H9 (cell line): ENCODE results near the gene LTA4H. TPM values are rescaled to one million over a fixed set of nuclear protein-coding genes. Genes with fewer than 3 reads are reported as not detected.

ENCODE experiments used
- DNase-seq: peaks from one replicate; pipeline ENCODE4 v3.0.0-alpha.2; 2017
- H2AFZ ChIP-seq: one replicate; pipeline ENCODE4 v1.6.1; 2013; ENCODE audit warnings: mild to moderate bottlenecking, low read length, control low read depth, moderate library complexity
- H2AK5ac ChIP-seq: 2 replicates; pipeline ENCODE4 v1.6.1; 2013; ENCODE audit warnings: low read length, control low read depth, mixed read lengths; ENCODE audit not compliant: insufficient read length
- H2BK120ac ChIP-seq: one replicate; pipeline ENCODE4 v1.6.1; 2013; ENCODE audit warnings: low read depth, mild to moderate bottlenecking, low read length, control low read depth, inconsistent platforms; ENCODE audit not compliant: poor library complexity, severe bottlenecking
- H2BK12ac ChIP-seq: 2 replicates; pipeline ENCODE4 v1.6.1; 2013; ENCODE audit warnings: low read length, control low read depth, mixed read lengths, low read depth; ENCODE audit not compliant: insufficient read length
- H2BK15ac ChIP-seq: 2 replicates; pipeline ENCODE4 v1.6.1; 2013; ENCODE audit warnings: low read depth, low read length, control low read depth
- H2BK20ac ChIP-seq: one replicate; pipeline ENCODE4 v1.6.1; 2013; ENCODE audit warnings: low read depth, mild to moderate bottlenecking, low read length, control low read depth, inconsistent platforms; ENCODE audit not compliant: poor library complexity, severe bottlenecking
- H2BK5ac ChIP-seq: 2 replicates; pipeline ENCODE4 v1.6.1; 2013; ENCODE audit warnings: low read length, control low read depth, mixed read lengths; ENCODE audit not compliant: insufficient read length
- H3K14ac ChIP-seq: 2 replicates; pipeline ENCODE4 v1.6.1; 2013; ENCODE audit warnings: low read length, control low read depth; ENCODE audit not compliant: insufficient read depth
- H3K18ac ChIP-seq: 2 replicates; pipeline ENCODE4 v1.6.1; 2013; ENCODE audit warnings: low read depth, mild to moderate bottlenecking, mixed read lengths, low read length, control low read depth; ENCODE audit not compliant: insufficient read length
- H3K23ac ChIP-seq: 2 replicates; pipeline ENCODE4 v1.6.1; 2013; ENCODE audit warnings: low read length, control low read depth, mixed read lengths, low read depth; ENCODE audit not compliant: insufficient read length
- H3K23me2 ChIP-seq: 2 replicates; pipeline ENCODE4 v1.6.1; 2013; ENCODE audit warnings: low read depth, mild to moderate bottlenecking, mixed read lengths, low read length, control low read depth; ENCODE audit not compliant: insufficient read length, poor library complexity, severe bottlenecking
- H3K27ac ChIP-seq: 2 replicates; pipeline ENCODE4 v1.5.1; 2013; ENCODE audit warnings: low read length, control low read depth, mixed read lengths, low read depth; ENCODE audit not compliant: insufficient read length
- H3K27me3 ChIP-seq: 2 replicates; pipeline ENCODE4 v1.6.1; 2013; ENCODE audit warnings: low read length, control low read depth, inconsistent platforms; ENCODE audit not compliant: insufficient read depth
- H3K4ac ChIP-seq: 2 replicates; pipeline ENCODE4 v1.6.1; 2013; ENCODE audit warnings: low read depth, mild to moderate bottlenecking, control low read depth, inconsistent platforms, low read length, moderate library complexity
- H3K4me1 ChIP-seq: 2 replicates; pipeline ENCODE4 v1.6.1; 2013; ENCODE audit warnings: low read length, control low read depth, inconsistent platforms; ENCODE audit not compliant: insufficient read depth
- H3K4me2 ChIP-seq: 2 replicates; pipeline ENCODE4 v1.6.1; 2013; ENCODE audit warnings: low read length, control low read depth, mixed read lengths; ENCODE audit not compliant: insufficient read length, insufficient read depth
- H3K56ac ChIP-seq: 2 replicates; pipeline ENCODE4 v1.6.1; 2013; ENCODE audit warnings: low read depth, mild to moderate bottlenecking, mixed read lengths, low read length, control low read depth; ENCODE audit not compliant: insufficient read length
- H3K79me1 ChIP-seq: 2 replicates; pipeline ENCODE4 v1.6.1; 2013; ENCODE audit warnings: low read depth, mild to moderate bottlenecking, moderate library complexity, low read length, control low read depth, inconsistent platforms; ENCODE audit not compliant: insufficient read depth, poor library complexity, severe bottlenecking
- H3K79me2 ChIP-seq: 2 replicates; pipeline ENCODE4 v1.6.1; 2013; ENCODE audit warnings: low read length, control low read depth, inconsistent platforms; ENCODE audit not compliant: insufficient read depth
- H3K9ac ChIP-seq: 2 replicates; pipeline ENCODE4 v1.6.1; 2013; ENCODE audit warnings: low read length, control low read depth, mixed read lengths; ENCODE audit not compliant: insufficient read length; ENCODE audit errors: extremely low read depth
- H3K9me3 ChIP-seq: one replicate; pipeline ENCODE4 v1.6.1; 2013; ENCODE audit warnings: low read depth, low read length, inconsistent platforms; ENCODE audit not compliant: control insufficient read depth
- H3T11ph ChIP-seq: one replicate; pipeline ENCODE4 v1.6.1; 2013; ENCODE audit warnings: mild to moderate bottlenecking, low read length, control low read depth, inconsistent platforms
- H4K20me1 ChIP-seq: one replicate; pipeline ENCODE4 v1.6.1; 2013; ENCODE audit not compliant: control insufficient read depth, insufficient read length, insufficient read depth
- H4K5ac ChIP-seq: 2 replicates; pipeline ENCODE4 v1.6.1; 2013; ENCODE audit warnings: low read depth, mild to moderate bottlenecking, mixed read lengths, low read length, control low read depth; ENCODE audit not compliant: insufficient read length
- H4K8ac ChIP-seq: replicated peaks from 2 replicates; pipeline ENCODE4 v1.6.1; 2013; ENCODE audit warnings: low read length, control low read depth, mixed read lengths, low read depth; ENCODE audit not compliant: insufficient read length
- H4K91ac ChIP-seq: 2 replicates; pipeline ENCODE4 v1.6.1; 2013; ENCODE audit warnings: low read depth, mild to moderate bottlenecking, moderate library complexity, mixed read lengths, low read length, control low read depth; ENCODE audit not compliant: insufficient read length
- H3K27ac Mint-ChIP-seq, 3 experiments: 2 replicates in 2 of 3; 3 replicates in 1 of 3; pipeline ENCODE4 v1.8.0; 2020 to 2021; ENCODE audit warnings: mixed read lengths in 3 of 3, mild to moderate bottlenecking in 1 of 3, moderate library complexity in 1 of 3
- H3K27me3 Mint-ChIP-seq: 2 replicates; pipeline ENCODE4 v1.8.0; 2021; ENCODE audit warnings: low read depth, mild to moderate bottlenecking, moderate library complexity, mixed read lengths
- H3K36me3 Mint-ChIP-seq, 3 experiments: 2 replicates in 2 of 3; 3 replicates in 1 of 3; pipeline ENCODE4 v1.8.0; 2020 to 2021; ENCODE audit warnings: low read depth in 3 of 3, mixed read lengths in 3 of 3; ENCODE audit not compliant: insufficient read depth in 1 of 3
- H3K4me1 Mint-ChIP-seq, 2 experiments: 2 replicates each; pipeline ENCODE4 v1.8.0; 2020; ENCODE audit warnings: mixed read lengths in 2 of 2
- H3K4me3 Mint-ChIP-seq, 2 experiments: 2 replicates in 1 of 2; 3 replicates in 1 of 2; pipeline ENCODE4 v1.8.0; 2020 to 2021; ENCODE audit warnings: mild to moderate bottlenecking in 2 of 2, mixed read lengths in 2 of 2, moderate library complexity in 1 of 2
- H3K9me3 Mint-ChIP-seq, 2 experiments: 2 replicates in 1 of 2; 3 replicates in 1 of 2; pipeline ENCODE4 v1.8.0; 2020; ENCODE audit warnings: mild to moderate bottlenecking in 2 of 2, mixed read lengths in 2 of 2, moderate library complexity in 1 of 2
- WGBS: extraction: QIAGEN DNeasy Blood & Tissue Kit; methylation state at CpG from one replicate; pipeline ENCODE4 v1.1.7; 2013; ENCODE audit warnings: missing lambda C conversion rate, low lambda C conversion rate, mixed read lengths; ENCODE audit not compliant: insufficient read length; ENCODE audit errors: extremely low coverage; 5-methylcytosine and 5-hydroxymethylcytosine counted together
- total RNA-seq: library from RNA; stranded (reverse); gene quantifications from 2 replicates; pipeline ENCODE4 v1.2.1, GENCODE V29; 2021
- TF ChIP-seq, protein P1 (sequence below): fragments of 200-600 bp; sonication (generic); conservative IDR thresholded peaks from 3 replicates; pipeline ENCODE4 v1.8.0; 2021; ENCODE audit warnings: antibody characterized with exemption, mild to moderate bottlenecking

Gene LTA4H
- total RNA-seq, 1 experiment from 2014 or later = 144 TPM

DNA sequence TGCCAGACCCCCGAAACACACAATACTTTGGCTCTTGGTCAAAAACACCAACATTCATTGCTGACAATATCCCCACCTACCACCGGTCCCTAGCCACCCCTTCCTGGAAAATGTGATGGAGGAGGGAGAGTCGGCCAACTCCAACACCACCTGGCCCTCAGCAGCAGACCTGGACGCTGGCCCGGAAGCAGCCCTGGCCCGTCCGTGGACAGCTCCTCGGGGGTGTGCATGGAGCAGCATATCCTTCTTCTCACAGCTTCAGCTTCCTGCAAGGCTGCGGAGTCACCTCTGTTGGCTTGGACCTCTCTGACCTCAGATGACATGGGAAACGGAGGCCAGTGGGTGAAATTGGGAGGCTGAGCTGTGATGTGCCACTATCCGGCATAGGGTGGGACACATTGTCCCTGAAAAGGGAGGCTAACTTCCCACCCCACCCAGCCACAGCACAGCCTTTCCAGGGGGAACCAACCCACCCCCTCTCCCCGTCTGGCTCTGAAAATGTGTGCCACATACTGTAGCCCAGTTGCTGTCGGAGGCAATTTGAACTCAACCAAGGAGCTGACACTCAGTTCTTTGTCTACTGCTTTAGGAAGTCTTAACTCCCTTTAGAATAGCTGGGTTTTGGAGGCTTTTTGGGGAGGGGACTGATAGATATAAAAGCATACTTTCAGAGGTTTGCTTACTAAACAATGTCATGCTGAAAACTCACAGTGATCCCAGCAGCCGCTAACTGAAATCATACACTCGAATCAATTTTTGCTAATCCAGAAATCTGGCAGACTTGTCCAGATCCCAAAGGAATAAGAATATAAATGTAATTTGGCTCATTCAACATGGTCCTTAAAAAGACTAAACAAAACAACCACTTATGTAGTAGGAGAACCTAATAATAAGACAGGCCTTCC is 43.1 kb upstream of the LTA4H start:
- H4K8ac ChIP-seq = no peak overlapping the region
- WGBS = no CpG with 5 or more reads among the region's 15 CpGs
- peaks cover 2% of the 10 kb centered on the region for H3K27me3 Mint-ChIP-seq
- H3K14ac ChIP-seq = no peak overlapping the region; the same call in 1 of the 2 replicates
- H3K27ac ChIP-seq = no peak overlapping the region
- H3K4me1 ChIP-seq = no peaks in the 10 kb centered on the region
- H2BK120ac ChIP-seq = no peak overlapping the region
- H3T11ph ChIP-seq = no peak overlapping the region
- no peak overlapping the region for H4K5ac ChIP-seq
- H3K27me3 ChIP-seq = no peaks in the 10 kb centered on the region
- H3K9me3 ChIP-seq = no peaks in the 10 kb centered on the region
- no peak overlapping the region for H2BK15ac ChIP-seq
- no peak overlapping the region for H3K4me2 ChIP-seq
- DNase-seq = no peak
- H2AK5ac ChIP-seq = no peak overlapping the region
- H3K79me2 ChIP-seq = no peaks in the 10 kb centered on the region
- no peaks in the 10 kb centered on the region for H3K36me3 Mint-ChIP-seq
- no peak overlapping the region for H3K18ac ChIP-seq
- no peak overlapping the region for H3K9ac ChIP-seq
- no peak overlapping the region; a peak in 1 of 7 replicates for H3K27ac Mint-ChIP-seq
- H4K91ac ChIP-seq = no peak overlapping the region
- H3K4ac ChIP-seq = no peak overlapping the region
- no peak overlapping the region for H2BK5ac ChIP-seq
- no peak overlapping the region for H3K4me3 Mint-ChIP-seq
- TF ChIP-seq, protein P1, sequence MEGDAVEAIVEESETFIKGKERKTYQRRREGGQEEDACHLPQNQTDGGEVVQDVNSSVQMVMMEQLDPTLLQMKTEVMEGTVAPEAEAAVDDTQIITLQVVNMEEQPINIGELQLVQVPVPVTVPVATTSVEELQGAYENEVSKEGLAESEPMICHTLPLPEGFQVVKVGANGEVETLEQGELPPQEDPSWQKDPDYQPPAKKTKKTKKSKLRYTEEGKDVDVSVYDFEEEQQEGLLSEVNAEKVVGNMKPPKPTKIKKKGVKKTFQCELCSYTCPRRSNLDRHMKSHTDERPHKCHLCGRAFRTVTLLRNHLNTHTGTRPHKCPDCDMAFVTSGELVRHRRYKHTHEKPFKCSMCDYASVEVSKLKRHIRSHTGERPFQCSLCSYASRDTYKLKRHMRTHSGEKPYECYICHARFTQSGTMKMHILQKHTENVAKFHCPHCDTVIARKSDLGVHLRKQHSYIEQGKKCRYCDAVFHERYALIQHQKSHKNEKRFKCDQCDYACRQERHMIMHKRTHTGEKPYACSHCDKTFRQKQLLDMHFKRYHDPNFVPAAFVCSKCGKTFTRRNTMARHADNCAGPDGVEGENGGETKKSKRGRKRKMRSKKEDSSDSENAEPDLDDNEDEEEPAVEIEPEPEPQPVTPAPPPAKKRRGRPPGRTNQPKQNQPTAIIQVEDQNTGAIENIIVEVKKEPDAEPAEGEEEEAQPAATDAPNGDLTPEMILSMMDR = no peak
- H3K56ac ChIP-seq = no peak overlapping the region
- H3K23me2 ChIP-seq = no peaks in the 10 kb centered on the region
- H2BK20ac ChIP-seq = no peak overlapping the region
- H3K79me1 ChIP-seq = no peaks in the 10 kb centered on the region
- H3K9me3 Mint-ChIP-seq = no peaks in the 10 kb centered on the region
- H2AFZ ChIP-seq = no peak overlapping the region
- no peaks in the 10 kb centered on the region for H4K20me1 ChIP-seq
- H3K23ac ChIP-seq = no peak overlapping the region
- H3K4me1 Mint-ChIP-seq = peaks cover 8 to 11% of the 10 kb centered on the region in 2 experiments
- H2BK12ac ChIP-seq = no peak overlapping the region
